Measurements from ENCODE around the gene FADS2.

- TF ChIP-seq CTCF (IDR thresholded peaks at IDR 0.05 in 2 of 3, conservative IDR thresholded peaks at IDR 0.05 in 1 of 3; ENCODE audit: borderline replicate concordance in 1 of 3, insufficient read depth in 1 of 3, low read depth in 2 of 3, low read length in 2 of 3) (peak; percentile 71 to 90 (median 87); a peak in 5 of 6 replicates), CBX3 (IDR thresholded peaks at IDR 0.05; ENCODE audit: low read depth) (no peak), REST (IDR thresholded peaks at IDR 0.05; ENCODE audit: low read depth) (no peak), POLR2AphosphoS5 (IDR thresholded peaks at IDR 0.05; ENCODE audit: low read depth, low read length) (peak; percentile 61), POLR2A (IDR thresholded peaks at IDR 0.05; ENCODE audit: borderline replicate concordance, extremely low read depth, insufficient read depth, insufficient read length) (no peak), EZH2 (IDR thresholded peaks at IDR 0.05) (no peak), ATF3 (IDR thresholded peaks at IDR 0.05) (no peak)
Observed at GRCh38 chr11:61797263-61797944, 30.7 kb upstream of the FADS2 start.

Measured in HCT116 (cell line).